GM19025 (cell line): ENCODE data around the gene ERFE.
"Not testable (repeated sequence)": the region's sequence is repeated elsewhere in the genome, so short reads cannot be mapped to it uniquely, and the experiment has no call there.

Experiments used
- ATAC-seq: cut with Tn5 transposase; IDR thresholded peaks from one replicate; pipeline ENCODE4 v1.9.1; 2021; ENCODE audit warnings: mild to moderate bottlenecking, low read depth, moderate library complexity; ENCODE audit not compliant: unreplicated experiment

The ERFE gene

GRCh38 chr2:238166391-238167343 lies 7.9 kb downstream of the ERFE start:
- no peak for ATAC-seq

DNA sequence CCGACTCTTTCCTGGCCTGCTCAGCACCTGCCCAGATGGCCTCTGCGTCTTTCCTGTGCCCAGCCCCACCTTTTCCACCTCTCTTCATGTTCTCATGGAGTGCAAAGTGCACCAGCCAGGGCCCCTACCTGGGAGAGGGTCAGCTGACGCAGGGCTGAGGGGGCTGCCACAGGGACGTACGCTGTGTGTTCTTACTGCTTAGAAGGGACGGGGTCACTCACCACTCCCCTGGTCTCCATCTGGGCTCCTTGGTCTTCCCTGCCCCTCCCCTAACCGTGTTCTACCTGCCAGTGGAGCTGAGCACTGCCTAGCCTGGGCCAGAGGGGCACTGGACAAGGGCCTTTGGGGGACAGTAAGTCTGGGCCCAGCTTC lies 8.6 kb downstream of the ERFE start:
- ATAC-seq, result no peak

GRCh38 chr2:238167761-238168160 lies 9.0 kb downstream of the ERFE start:
- ATAC-seq, result no peak

DNA sequence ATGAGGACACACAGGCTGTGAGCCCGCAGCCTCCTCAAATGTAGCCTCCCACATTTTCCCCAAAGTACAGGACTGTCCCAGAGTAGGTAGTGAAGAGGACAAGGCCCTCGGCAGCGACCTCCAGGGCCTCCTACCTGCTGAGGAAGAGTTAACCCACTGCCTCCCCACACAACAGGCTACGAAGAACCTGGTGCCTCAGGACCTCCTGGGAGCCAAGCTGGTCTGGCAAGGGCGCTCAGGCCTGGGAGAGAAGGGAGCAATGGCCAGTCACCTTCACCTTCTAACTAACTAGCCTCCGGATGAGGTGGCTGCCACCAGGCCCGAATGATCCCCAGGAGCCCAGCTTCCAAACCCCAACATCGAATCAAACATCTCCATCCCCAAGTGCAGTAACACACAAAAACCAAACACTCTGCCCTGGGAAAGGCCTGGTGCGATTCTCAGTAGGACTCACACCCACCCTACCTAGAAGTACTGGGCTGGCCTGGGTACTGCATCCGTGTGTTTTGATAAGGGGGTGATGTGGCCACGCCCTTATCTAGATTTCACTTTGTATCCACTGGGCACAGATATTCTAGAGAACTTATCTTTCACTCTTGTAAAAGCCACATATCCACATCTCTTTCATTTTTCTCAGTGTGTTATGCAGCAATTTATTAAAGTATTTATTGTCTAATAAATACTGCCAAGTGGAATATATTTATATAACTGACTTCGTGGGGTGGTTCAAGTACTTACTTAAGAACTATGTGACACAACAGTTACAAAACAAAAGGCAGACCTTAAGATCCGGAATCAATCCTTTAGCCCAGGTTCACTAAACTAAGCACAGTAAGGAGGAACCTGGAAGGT lies 9.7 kb downstream of the ERFE start:
- no peak for ATAC-seq

- ATAC-seq, result no peak
These were observed 10.4 kb downstream of the ERFE start for GRCh38 chr2:238169048-238169707.

GRCh38 chr2:238169708-238170251 lies 11.0 kb downstream of the ERFE start:
- ATAC-seq, result no peak

DNA sequence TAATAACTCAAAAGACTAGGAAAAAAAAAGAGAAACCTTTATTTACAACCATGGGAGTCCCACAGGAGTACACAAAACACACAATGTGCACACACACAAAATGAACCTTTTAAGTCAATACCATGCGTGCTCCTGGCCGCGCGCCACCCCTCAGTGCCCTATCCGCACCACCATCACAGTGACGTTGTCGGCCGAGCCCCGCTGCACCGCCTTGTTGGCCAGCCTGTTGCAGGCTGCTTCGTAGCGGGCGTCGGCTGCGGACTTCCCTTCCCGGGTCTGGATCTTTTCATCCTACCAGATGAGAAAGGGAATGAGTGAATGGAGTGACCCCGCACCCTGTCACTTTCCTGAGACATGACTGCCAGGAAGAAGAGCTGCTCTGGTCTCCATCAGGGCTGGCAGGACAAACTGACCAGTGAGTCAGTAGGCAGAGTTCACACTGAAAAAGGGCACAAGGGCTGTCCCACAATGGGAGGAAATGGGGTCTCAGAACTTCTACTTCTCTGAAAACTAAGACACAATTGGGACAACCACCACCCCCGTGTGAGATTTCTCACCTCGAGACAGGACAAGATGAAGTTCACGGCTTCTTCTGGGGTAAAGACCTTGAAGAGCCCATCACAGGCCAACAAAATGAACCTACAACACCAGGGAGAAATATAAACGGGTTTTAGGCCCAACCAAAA lies 11.8 kb downstream of the ERFE start:
- ATAC-seq, result no peak

DNA sequence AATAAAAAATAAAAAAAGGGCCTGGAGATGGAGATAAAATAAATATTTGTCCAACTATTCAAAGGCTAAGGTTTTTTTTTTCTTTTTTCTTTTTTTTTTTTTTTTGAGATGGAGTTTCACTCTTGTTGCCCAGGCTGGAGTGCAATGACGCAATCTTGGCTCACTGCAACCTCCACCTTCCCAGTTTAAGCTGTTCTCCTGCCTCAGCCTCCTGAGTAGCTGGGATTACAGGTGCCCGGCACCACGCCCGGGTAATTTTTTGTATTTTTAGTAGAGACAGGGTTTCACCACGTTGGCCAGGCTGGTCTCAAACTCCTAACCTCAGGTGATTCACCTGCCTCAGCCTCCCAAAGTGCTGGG lies 12.3 kb downstream of the ERFE start:
- not testable (repeated sequence) for ATAC-seq

DNA sequence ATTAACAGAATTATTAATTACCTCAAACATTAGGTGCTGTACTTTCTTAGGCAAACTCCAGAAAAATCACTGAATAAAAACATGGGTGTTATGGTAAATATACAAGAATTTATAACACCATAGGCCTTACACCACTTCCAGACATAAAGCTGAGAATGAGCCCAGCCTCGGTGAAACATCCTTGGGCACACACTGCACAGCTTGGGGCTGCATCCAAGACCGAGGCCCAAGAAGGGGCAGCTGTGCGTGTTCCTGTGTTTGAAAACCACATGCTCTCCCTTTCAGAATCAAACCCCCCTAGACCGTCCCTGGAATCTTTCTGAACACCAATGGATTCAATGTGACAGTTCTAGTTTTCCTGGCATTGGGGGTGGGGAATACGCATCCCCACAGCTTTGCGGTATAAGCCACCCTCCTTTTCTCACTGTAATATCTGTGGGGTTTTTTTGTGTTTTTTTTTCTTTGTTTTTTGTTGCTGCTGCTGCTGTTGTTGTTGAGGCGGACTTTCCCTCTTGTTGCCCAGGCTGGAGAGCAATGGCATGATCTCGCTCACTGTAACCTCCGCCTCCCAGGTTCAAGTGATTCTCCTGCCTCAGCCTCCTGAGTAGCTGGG lies 12.9 kb downstream of the ERFE start:
- ATAC-seq, result no peak

GRCh38 chr2:238172439-238172838 lies 13.7 kb downstream of the ERFE start:
- ATAC-seq, result no peak

GRCh38 chr2:238173692-238174091 lies 14.9 kb downstream of the ERFE start:
- no peak for ATAC-seq

DNA sequence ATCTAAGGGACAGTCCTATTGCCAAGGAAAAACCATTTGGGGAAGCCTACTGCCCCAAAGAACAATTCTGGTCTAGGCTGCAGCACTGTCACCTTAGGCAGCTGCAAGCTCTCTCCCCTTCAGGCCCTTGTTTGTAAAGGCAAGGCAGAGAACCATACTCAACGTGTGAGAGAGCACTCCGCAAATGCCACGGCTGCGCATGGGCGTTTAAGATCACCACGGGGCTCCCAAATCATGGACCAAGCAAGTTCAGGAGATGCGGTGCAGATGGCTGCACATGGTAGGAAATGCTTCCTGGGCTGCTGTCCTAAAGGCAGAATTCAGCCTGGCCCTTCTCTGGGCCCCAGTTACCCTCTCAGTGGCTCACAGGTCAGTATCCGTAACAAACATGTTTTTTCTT lies 15.5 kb downstream of the ERFE start:
- no peak for ATAC-seq

GRCh38 chr2:238174701-238175100 lies 15.9 kb downstream of the ERFE start:
- no peak for ATAC-seq

DNA sequence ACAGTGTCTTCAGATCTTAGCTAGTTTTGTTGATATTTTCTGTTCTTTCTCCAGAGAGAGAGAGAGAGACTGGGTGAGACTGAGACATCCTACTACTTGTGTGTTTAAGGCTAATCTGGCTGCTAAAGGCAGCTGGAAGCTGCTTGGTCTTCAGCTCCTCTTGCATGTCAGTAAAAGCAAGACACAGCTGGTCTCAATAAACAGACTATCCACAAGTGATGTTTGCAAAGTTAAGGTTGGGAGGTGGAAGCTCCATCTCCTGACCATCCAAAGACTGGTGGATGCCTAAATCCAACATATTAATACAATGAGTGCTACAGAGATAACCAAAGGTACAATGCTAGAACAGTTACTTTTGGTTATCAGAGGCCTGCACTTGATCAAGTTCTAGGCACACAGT lies 17.8 kb downstream of the ERFE start:
- ATAC-seq, result no peak

GRCh38 chr2:238180554-238180953 lies 21.8 kb downstream of the ERFE start:
- no peak for ATAC-seq

GRCh38 chr2:238182362-238182761 lies 23.6 kb downstream of the ERFE start:
- no peak for ATAC-seq

DNA sequence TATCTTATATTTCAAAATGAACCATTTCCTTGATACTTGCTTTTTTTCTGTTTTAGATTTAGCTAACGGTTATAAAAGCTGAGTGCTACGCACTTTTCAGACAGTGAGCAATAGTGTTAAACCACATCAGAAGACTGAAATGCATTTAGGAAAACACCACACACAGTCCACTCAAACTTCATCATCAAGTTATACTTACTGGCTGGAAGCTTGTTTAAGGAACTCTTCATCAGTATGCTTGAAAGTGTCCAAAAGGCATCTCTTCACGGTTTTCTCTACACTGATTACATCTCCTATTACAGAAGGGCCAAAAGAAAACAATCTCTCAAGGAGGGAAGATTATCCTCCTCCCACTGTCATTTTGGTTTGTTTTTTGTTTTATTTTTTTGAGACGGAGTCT lies 25.1 kb downstream of the ERFE start:
- no peak for ATAC-seq

DNA sequence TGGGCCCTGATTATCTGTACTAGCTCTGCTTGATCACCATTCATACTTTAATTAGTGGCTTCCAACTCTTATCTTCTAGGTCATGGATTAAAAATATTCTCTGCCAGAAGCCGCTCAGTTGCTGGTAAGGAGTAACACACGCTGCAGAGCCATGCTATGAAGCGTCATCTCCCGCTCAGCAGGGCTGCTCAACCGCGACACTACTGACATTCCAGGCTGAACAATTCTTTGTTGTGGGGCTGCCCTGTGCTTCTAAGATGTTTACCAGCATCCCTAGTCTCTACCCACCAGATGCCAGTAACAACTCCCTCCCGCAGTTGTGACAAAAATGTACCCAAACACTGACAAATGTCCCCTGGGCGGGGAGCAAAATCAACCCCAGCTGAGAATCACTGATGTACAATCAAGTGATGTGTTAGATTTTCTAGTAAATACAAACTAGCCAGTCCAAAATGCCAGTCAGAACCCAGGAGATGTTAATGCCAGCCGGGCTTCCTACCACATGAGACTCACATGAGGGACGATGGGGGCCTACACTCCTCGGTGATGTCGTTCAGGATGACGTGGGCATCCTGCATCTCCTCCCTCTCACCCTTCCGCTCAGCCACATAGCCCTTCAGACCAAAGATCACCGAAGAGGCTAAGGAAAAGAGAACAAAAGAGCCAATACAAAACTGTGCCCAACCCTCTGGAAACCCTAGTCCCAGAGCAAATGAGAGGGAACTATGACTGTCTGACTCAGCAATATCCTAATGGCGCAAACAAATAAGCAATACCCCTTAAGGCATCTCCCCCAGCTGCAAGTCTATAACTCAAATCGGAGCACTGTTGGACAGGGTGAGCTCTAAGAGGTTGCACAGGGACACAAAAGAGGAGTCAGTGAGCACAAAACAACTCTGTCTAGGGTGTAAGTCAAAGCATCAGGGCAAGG lies 29.1 kb downstream of the ERFE start:
- ATAC-seq, result no peak

GRCh38 chr2:238190445-238190844 lies 31.7 kb downstream of the ERFE start:
- ATAC-seq, result no peak
